HG03575 (cell line): ENCODE results near the gene NCK2.
"Not testable (repeated sequence)": the region's sequence is repeated elsewhere in the genome, so short reads cannot be mapped to it uniquely, and the experiment has no call there.

ENCODE experiments used
- ATAC-seq: cut with Tn5 transposase; IDR thresholded peaks from one replicate; pipeline ENCODE4 v1.9.1; 2021; ENCODE audit not compliant: unreplicated experiment, insufficient number of reproducible peaks, low FRiP score; ENCODE audit errors: extremely low read depth

NCK2 gene

GRCh38 chr2:105752691-105753358 is 8.1 kb downstream of the NCK2 start:
- no peak for ATAC-seq

GRCh38 chr2:105753380-105753779 is 8.7 kb downstream of the NCK2 start:
- no peak for ATAC-seq

- no peak for ATAC-seq
Measured at GRCh38 chr2:105754011-105754410, 9.3 kb downstream of the NCK2 start.

GRCh38 chr2:105754994-105755393 is 10.3 kb downstream of the NCK2 start:
- ATAC-seq, result no peak

DNA sequence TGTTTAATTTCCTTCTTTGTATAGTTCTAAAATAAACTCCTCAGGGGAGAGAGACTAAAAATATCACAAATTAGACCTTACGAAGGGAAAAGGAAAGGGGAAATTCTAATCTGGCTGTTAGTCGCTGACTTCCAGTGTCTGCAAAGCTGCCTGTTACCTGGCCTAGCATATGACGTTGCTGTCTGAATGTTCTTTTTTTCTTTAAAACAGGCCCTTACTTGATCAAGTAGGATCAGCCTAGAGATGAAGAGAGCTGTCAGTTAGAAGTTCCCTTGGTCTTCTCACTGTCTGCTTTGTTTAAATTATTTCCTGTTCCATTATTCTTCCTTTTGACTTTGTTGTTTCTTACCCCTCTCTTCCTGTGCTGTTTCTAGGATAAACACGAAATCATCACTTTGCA is 11.2 kb downstream of the NCK2 start:
- ATAC-seq, result no peak

DNA sequence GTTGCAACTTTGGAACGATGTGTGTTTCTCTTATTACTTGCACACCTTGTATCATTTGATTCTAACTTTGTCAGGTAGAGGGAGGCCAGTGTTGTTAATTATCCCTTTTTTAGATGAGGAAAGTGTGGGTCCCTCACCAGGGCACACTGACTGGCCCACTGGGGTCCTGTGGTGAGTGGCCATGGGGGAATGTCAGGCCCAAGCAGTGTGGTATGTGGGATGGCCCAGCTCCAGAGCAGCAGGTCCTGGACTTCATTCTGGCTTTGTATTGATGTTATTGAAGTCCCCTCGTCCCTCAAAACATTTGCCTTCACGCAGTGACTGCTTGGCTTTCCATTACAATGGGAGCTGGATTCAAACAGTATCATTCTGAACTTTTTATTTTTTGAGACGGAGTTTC is 11.7 kb downstream of the NCK2 start:
- ATAC-seq, result no peak

- not testable (repeated sequence) for ATAC-seq
Measured at GRCh38 chr2:105756865-105757264, 12.2 kb downstream of the NCK2 start.

DNA sequence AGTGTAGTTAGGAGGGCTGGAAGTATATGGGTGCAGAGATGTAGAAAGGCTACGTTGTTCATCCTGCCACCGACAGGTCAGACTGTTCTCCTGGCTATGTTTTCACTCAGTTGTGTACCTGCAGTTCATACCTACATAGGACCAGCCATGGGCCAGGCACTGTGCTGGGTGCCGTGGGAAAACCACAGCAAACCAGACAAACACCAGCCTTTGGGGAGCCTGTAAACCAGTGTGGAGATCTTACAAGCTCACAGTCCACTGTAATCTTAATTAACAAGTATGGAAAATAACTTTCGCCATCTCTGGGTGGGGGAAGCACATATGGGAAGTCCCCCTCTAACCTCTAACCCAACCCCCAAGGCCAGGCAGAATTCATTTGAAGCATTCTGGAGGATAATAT is 12.7 kb downstream of the NCK2 start:
- no peak for ATAC-seq

DNA sequence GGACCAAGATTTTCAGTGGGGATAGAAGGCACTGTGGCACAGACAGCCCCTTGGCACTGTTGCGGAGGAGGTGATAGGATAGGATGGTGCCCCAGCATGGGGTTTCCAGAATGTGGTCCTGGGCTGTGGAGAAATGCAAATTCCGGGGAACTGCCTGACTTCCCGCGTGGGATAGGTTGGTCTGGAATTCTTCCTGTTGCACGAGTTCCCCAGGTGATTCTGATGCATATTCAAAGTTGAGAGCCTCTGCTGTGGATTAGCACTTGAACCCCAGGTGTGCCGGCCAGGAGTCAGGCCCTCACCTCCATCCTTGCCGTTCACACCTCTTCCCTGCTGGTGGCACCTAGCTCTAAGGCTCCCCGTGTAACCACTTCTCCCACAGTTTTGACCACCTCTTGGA is 15.5 kb downstream of the NCK2 start:
- ATAC-seq, result no peak

DNA sequence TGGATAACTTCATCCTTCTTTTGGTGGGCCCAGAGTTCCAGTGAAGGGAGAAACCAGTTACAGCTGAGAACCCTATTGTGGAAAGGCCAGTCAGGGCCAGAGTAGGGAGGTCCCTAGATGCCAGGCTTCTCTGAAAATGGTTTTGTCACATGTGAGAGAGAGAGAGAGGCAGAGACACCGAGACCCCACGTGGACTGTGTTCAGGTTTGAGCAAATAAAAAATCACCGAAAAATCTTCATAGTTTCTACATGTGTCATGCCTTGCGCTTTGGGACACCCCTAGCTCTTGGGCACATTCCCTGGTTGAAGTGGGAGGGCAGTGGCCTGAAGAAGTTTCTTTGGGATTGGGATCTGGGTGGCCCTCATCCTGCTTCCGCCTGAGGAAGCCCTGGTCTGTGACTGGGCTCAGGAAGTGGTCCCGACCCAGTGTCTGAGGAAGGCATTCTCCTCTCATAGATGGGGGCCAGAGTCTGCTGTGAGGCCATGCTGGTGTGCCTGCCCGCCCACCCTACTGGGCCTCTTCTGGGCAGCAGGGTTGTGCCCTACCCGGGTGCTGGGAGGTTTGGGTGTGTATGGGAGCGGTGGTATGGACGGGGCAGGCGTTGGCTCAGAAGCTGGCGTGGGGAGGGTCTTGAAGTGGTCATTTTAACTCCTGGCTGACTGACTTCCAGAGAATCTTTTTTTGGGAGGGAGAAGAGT is 16.1 kb downstream of the NCK2 start:
- no peak for ATAC-seq

- ATAC-seq, result no peak
Measured at GRCh38 chr2:105761931-105762515, 17.3 kb downstream of the NCK2 start.

DNA sequence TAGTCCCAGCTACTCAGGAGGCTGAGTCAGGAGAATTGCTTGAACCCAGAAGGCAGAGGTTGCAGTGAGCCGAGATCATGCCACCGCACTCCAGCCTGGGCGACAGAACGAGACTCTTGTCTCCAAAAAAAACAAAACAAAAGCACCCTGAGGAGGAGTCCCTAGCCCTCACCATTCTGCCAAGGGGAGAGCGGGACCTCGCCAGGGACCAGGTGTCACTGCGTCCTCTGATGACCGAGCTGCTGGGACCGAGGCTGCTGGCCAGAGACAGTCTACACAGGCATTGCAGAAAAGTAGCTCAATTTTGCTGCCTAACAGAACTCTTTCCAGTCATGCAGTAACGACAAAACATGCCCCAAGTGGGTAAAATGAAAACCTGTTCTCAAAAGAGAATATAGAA is 18.4 kb downstream of the NCK2 start:
- no peak for ATAC-seq

DNA sequence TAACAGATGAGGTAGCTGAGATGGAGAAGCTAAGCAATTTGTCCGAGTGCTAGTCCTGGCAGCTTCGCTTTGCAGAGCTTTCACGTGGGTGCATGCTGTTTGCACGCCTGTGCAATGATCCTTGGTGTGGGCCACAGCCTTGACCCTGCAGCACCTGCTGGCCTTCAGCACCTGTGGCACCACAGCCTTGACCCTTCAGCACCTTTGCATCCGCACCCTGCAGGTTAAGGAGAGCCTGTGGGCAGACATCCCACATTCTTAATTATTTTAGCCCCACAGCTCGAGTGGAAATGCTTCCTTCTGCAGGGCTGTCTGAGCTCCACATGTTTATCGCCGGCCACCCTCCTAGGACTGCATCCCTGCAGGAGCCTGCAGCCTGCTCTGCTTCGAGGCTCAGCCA is 19.3 kb downstream of the NCK2 start:
- ATAC-seq, result no peak

DNA sequence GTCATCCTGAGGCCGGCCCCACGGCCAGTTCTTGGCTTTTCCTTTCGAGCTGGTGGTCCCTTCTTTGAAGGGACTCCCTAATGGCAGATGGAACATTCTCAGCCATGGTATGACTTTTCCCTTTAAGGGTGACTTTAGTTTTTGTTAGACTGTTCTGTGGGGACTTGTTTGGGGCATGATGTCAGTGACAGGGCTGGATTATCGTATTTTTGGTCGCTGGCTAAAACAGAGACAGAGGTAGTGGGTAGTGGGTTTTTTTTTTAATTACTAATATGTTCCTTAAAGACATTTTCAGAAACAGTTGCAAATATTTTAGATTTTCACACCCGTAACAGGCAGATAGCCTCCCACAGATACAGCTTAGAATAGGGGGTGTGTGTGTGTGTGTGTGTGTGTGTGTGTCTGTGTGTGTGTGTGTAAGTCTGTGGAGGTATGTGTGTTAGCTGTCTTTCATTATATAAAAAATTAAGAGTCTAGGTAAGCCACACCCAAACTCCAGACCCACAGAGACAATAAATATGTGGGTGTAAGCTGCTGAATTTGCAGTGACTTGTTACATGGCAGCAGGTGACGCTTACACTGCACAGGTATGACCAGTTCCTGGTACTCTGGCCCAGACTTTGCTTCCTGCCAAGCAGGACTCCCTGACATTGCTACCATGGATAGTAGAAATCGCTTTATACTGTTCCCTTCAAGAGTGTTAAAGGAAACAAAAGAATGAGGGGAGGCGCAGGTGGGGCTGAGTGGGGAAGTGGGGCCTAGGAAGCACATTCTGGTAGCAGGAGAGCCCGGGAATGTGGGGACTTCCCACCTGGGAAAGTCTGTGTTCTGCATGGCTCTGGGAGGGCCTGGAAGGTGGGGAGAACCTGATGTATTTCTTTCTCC is 20.9 kb downstream of the NCK2 start:
- no peak for ATAC-seq

DNA sequence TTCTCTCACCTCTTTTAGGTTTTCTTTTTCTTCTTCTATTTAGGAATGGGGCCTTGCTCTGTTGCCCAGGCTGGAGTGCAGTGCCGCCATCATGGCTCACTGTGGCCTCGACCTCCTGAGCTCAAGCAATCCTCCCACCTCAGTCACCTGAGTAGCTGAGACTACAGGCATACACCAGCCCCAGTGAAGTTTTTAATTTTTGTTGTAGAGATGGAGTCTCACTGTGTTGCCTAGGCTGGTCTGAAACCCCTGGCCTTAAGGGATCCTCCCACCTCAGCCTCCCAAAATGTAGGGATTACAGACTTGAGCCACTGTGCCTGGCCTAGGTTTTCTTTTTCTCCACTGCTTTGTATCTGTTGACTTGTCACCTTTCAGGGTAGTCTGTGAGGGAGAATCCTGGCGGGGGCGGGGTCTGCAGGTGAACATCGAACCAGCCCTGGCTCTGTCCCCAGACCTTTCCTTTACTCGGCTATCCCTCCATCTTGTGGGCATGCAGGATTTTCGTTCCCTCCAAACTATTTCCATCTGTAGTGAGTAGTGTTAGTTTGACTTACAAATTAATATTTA is 21.7 kb downstream of the NCK2 start:
- no peak for ATAC-seq

GRCh38 chr2:105768176-105768575 is 23.5 kb downstream of the NCK2 start:
- ATAC-seq, result no peak

- ATAC-seq, result no peak
Measured at GRCh38 chr2:105768961-105769452, 24.3 kb downstream of the NCK2 start.

DNA sequence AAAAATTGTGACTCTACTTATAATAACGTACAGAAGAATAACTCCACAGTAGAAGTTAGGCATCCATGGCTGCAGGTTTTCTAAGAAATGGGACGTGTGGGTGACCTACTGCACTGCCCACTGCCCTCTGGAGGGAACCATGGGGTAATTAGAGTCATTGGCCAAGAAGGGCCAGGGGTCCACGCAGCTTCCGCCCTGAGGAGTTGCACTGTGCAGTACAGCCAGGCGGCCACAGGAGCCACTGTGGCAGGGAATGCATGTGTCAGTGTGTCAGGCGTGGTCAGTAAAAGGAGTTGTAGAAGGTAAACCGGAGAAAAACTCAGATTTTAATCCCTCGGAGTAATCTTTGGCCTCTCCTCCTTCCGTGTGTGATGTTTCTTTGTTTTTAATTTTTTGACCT is 24.8 kb downstream of the NCK2 start:
- ATAC-seq, result no peak

DNA sequence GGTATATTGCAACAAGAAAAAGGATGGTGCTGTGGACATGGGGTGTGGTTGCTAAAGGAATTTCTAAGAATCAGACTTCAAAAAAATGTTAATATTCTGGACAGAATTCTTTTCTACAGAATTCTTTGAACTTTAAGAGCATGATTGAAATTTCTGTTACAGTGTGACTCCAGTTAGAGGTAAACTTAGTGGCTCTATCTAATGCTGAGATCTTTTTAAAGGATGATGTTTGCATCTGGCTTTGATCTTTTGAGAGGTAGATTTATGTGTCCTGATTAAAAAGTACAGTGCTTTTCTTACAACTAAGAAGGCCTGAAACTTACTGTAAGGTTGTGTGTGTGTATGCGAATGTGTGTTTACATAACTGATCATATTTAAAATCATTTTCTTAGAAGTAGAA is 25.4 kb downstream of the NCK2 start:
- no peak for ATAC-seq
